ENCODE data around the gene ST3GAL4. TPM values are rescaled to one million over a fixed set of nuclear protein-coding genes. Genes with fewer than 3 reads are reported as not detected.

Gene ST3GAL4
- total and polyA plus RNA-seq, 9 of the 15 experiments (the other 6 are each of a cell fraction or from before 2014, with no cell fraction given): 0.27 to 22.9 (median 10.5) TPM

DNA sequence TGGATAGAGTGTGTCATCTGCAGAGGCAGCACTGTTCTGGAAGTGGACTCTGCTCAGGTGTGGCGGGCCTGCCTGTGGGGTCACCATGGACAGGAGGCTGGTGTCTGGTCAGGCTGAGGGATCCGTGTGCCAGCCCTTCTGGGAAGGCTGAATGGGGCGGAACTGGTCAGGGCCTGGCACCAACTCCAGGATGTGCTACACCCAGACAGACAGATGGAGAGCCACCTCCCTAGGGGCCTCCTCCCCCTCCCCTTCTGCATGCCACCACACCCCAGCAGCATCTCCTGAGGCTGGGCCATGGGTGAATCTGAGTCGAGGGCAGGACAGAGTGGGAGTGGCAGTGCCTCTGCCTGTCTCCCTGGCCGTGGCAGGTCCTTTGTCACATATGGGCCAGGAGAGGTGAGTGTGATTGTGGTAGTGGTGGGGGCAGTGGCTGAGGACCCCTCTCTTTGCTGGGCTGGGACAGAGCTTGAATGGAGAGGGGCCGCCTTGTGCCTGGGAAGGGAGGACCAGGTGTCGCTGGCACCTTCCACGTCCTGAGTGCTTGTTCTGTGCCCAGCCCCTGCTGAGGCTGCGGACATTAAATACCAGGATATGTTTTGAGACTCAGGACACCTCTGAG lies 29.1 kb downstream of the ST3GAL4 start (continued):
- TF ChIP-seq, protein P1, sequence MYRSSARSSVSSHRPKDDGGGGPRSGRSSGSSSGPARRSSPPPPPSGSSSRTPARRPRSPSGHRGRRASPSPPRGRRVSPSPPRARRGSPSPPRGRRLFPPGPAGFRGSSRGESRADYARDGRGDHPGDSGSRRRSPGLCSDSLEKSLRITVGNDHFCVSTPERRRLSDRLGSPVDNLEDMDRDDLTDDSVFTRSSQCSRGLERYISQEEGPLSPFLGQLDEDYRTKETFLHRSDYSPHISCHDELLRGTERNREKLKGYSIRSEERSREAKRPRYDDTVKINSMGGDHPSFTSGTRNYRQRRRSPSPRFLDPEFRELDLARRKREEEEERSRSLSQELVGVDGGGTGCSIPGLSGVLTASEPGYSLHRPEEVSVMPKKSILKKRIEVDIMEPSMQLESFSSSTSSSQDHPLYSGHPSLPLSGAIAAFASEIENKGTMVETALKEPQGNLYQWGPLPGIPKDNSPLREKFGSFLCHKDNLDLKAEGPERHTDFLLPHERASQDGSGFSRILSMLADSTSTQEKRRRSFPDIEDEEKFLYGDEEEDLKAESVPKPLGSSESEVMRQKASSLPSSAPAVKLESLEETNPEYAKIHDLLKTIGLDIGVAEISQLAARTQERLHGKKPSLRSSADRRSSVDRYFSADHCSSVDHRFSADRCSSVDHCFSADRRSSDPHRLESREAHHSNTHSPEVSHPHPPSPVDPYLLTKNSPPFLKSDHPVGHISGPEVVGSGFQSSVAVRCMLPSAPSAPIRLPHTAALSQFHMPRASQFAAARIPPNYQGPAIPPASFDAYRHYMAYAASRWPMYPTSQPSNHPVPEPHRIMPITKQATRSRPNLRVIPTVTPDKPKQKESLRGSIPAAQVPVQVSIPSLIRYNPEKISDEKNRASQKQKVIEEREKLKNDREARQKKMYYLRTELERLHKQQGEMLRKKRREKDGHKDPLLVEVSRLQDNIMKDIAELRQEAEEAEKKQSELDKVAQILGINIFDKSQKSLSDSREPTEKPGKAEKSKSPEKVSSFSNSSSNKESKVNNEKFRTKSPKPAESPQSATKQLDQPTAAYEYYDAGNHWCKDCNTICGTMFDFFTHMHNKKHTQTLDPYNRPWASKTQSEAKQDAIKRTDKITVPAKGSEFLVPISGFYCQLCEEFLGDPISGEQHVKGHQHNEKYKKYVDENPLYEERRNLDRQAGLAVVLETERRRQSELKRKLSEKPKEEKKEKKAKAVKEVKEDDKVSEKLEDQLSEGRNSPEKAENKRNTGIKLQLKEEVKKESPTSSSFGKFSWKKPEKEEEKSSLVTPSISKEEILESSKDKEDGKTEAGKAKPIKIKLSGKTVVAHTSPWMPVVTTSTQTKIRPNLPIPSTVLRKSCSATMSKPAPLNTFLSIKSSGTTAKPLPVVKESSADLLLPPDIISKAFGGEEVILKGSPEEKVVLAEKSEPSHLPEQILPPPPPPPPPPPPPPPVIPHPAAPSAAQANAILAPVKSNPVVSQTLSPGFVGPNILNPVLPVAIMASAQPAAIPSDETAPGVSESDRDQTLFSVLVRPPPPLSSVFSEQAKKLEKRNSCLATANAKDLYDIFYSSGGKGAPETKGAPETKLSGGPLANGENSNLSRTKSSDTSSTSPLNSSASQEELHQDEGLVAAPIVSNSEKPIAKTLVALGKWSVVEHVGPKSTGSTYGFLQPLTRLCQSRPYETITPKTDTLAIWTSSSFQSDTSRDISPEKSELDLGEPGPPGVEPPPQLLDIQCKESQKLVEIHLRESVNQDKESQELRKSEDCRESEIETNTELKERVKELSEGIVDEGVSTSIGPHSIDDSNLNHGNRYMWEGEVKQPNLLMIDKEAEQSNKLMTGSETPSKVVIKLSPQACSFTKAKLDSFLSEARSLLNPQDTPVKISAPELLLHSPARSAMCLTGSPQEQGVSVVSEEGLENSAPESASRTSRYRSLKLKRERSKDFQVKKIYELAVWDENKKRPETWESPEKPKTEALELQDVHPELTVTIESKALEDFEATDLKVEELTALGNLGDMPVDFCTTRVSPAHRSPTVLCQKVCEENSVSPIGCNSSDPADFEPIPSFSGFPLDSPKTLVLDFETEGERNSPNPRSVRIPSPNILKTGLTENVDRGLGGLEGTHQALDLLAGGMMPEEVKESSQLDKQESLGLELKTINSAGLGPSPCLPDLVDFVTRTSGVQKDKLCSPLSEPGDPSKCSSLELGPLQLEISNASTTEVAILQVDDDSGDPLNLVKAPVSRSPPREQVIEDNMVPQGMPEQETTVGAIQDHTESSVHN (IDR thresholded peaks at IDR 0.05; ENCODE audit: borderline replicate concordance in 1 of 2, low read depth in 1 of 2): no peak
- no peak for TF ChIP-seq ZNF274 (IDR thresholded peaks at IDR 0.05; ENCODE audit: borderline replicate concordance, low read depth, low read length)
- no peak for TF ChIP-seq ZNF197 (CRISPR knock-in tag; IDR thresholded peaks at IDR 0.05; ENCODE audit: low read depth)
- no peak for TF ChIP-seq ZNF175 (CRISPR knock-in tag; IDR thresholded peaks at IDR 0.05; ENCODE audit: low read depth)
- TF ChIP-seq FOXM1 (IDR thresholded peaks at IDR 0.05; ENCODE audit: low read depth): no peak
- TF ChIP-seq FOXM1 (CRISPR knock-in tag; IDR thresholded peaks at IDR 0.05; ENCODE audit: low read depth): no peak
- TF ChIP-seq CEBPG (CRISPR knock-in tag; IDR thresholded peaks at IDR 0.05): no peak
- TF ChIP-seq CEBPG (tag; conservative IDR thresholded peaks at IDR 0.05 in 1 of 2, IDR thresholded peaks at IDR 0.05 in 1 of 2): no peak

All from K562 (cell line).